Nephron (organoid): Measurements from ENCODE around the gene ULBP2.
"Not testable (repeated sequence)": the region's sequence is repeated elsewhere in the genome, so short reads cannot be mapped to it uniquely, and the experiment has no call there.

Experiments
- H3K27ac Mint-ChIP-seq, 3 experiments: 2 replicates each; pipeline ENCODE4 v1.8.0; 2020; ENCODE audit warnings: mixed read lengths in 3 of 3, mild to moderate bottlenecking in 2 of 3, moderate library complexity in 1 of 3
- H3K27me3 Mint-ChIP-seq: 2 replicates; pipeline ENCODE4 v1.8.0; 2021; ENCODE audit warnings: low read depth, mild to moderate bottlenecking, moderate library complexity, mixed read lengths
- H3K36me3 Mint-ChIP-seq: 2 replicates; pipeline ENCODE4 v1.8.0; 2020; ENCODE audit warnings: low read depth, mixed read lengths
- H3K4me1 Mint-ChIP-seq: 2 replicates; pipeline ENCODE4 v1.8.0; 2020; ENCODE audit warnings: mixed read lengths
- H3K4me3 Mint-ChIP-seq, 3 experiments: 2 replicates each; pipeline ENCODE4 v1.8.0; 2020; ENCODE audit warnings: mild to moderate bottlenecking in 3 of 3, mixed read lengths in 3 of 3, moderate library complexity in 2 of 3
- H3K9me3 Mint-ChIP-seq: 2 replicates; pipeline ENCODE4 v1.8.0; 2020; ENCODE audit warnings: mixed read lengths
- TF ChIP-seq, protein P1 (sequence below), 3 experiments: fragments of 200-600 bp; sonication (generic); IDR thresholded peaks; one replicate each; pipeline ENCODE4 v1.5.0; 2021; ENCODE audit warnings: antibody characterized with exemption in 3 of 3; ENCODE audit not compliant: unreplicated experiment in 3 of 3

Gene ULBP2

DNA sequence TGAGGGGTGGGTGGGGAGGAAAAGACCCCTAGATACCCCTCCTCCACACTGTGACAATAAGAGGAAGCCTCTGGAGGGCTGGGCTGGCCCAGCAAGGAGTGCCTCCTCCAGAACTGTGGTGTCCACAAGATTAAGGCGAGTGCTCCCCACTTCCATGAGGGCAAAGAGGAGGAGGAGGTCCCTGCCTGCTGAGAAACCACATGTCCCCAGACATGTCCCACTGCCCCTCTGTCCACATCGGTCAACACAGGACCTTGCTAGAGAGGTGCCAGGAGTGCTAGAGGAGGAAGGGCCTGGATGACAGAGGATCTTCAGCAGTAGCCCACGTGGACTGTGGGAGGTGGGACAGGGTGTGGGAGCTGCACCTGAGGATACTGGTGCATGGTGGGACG is 22.0 kb upstream of the ULBP2 start:
- H3K4me3 Mint-ChIP-seq = peak overlapping the region in 1 of 3 experiments; percentile 52
- H3K27ac Mint-ChIP-seq = no peak overlapping the region
- H3K36me3 Mint-ChIP-seq = no peaks in the 10 kb centered on the region
- TF ChIP-seq, protein P1, sequence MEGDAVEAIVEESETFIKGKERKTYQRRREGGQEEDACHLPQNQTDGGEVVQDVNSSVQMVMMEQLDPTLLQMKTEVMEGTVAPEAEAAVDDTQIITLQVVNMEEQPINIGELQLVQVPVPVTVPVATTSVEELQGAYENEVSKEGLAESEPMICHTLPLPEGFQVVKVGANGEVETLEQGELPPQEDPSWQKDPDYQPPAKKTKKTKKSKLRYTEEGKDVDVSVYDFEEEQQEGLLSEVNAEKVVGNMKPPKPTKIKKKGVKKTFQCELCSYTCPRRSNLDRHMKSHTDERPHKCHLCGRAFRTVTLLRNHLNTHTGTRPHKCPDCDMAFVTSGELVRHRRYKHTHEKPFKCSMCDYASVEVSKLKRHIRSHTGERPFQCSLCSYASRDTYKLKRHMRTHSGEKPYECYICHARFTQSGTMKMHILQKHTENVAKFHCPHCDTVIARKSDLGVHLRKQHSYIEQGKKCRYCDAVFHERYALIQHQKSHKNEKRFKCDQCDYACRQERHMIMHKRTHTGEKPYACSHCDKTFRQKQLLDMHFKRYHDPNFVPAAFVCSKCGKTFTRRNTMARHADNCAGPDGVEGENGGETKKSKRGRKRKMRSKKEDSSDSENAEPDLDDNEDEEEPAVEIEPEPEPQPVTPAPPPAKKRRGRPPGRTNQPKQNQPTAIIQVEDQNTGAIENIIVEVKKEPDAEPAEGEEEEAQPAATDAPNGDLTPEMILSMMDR (IDR thresholded peaks at IDR 0.05; ENCODE audit: unreplicated experiment in 3 of 3) = no peak
- no peaks in the 10 kb centered on the region for H3K9me3 Mint-ChIP-seq
- peaks cover 66% of the 10 kb centered on the region for H3K27me3 Mint-ChIP-seq
- peaks cover 7% of the 10 kb centered on the region for H3K4me1 Mint-ChIP-seq

DNA sequence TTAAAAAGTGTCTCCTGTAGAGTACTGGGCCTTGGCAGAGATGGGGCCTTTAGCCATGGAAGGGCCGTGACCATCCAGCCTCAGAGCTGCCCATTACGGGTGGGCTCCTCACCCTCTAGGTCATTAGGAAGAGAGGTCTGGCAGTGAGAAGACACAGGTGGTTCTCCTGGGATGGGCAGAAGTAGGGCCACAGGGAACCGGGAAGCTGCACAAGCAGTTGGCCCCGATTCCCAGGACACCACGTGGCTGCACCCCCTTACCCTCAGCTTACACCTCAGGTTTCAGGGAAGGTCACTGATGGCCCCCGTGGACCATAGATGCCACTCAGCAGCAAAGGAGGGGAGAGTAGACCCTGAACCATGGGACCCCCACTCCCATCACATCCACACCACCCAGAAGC is 20.5 kb upstream of the ULBP2 start:
- Mint-ChIP-seq H3K27me3 (peaks cover 81% of the 10 kb centered on the region), H3K4me3 (peak overlapping the region; percentile 67 to 71 (median 71)), H3K27ac (no peak overlapping the region), H3K9me3 (peaks cover 3% of the 10 kb centered on the region), H3K4me1 (peaks cover 7% of the 10 kb centered on the region), H3K36me3 (no peaks in the 10 kb centered on the region)
- TF ChIP-seq, protein P1 (IDR thresholded peaks at IDR 0.05; ENCODE audit: unreplicated experiment in 3 of 3) = no peak

DNA sequence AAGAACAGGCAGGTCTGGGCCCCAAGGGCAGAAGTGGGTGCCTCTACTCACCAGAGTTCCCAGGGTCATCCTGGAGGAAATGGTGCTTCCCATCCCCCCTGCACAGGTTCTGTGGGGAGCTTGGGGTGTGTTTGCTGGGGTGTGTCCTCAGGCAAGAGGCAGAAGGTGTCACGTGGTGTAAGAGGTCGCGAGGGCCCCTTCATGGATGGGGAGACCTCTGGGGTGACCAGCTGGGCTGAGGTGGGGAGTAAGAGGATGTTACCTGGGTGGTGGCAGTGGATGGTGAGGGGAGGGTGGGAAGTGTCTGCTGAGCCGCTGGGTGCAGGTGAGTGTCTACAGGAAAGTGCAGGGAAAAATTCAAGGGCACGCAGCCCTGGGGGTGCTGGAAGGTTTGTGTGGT is 19.7 kb upstream of the ULBP2 start:
- H3K9me3 Mint-ChIP-seq, H3K4me1 Mint-ChIP-seq, H3K36me3 Mint-ChIP-seq, H3K27ac Mint-ChIP-seq: not testable (repeated sequence)
- peaks cover 82% of the 10 kb centered on the region for H3K27me3 Mint-ChIP-seq
- peak overlapping the region; percentile 64 to 76 (median 71) for H3K4me3 Mint-ChIP-seq

DNA sequence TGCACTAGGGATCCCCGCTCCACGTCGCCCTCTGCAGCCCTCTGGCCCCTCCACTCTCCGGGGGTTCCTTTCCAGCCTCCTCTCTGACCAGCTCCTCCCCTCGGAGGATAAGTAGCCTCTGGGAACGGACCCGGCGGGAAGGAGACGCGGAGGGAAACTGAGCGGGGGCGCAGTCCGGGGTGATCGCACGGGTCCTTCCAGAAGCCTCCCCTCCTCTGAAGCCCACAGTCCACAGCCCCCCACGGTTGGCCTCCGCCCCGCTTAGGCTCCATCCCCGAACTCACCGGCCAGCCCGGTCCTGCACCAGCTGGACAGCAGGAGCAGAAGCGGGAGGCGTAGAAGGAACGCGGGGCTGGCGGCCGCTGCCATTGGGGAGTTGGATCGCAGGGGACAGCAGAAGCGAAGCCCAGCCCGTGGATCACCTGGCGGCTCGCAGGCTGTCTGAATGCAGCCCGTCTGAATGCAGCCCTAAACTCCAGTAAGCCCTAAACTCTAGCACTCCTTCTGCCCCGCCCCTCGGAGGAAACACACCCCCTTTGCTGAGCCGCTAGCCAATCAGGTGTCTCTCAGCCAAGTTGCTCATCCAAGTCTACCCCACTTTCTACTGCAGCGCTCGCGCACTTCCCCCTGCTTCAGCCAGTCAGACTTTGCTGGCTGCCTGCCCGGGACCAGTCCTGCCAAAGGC is 19.0 kb upstream of the ULBP2 start, which contains the start of gene RAET1G:
Gene RAET1G (minus strand): TSS at position 480 of the 685 bp plus-strand sequence. CDS start 111 bp downstream, at position 369.
- Mint-ChIP-seq H3K9me3 (peaks cover 3% of the 10 kb centered on the region), H3K36me3 (no peaks in the 10 kb centered on the region), H3K27me3 (peaks cover 88% of the 10 kb centered on the region), H3K27ac (peak within 1 kb of the TSS in 1 of 3 experiments; percentile 5), H3K4me3 (peak within 1 kb of the TSS; percentile 76 to 83 (median 82)), H3K4me1 (peaks cover 7% of the 10 kb centered on the region)
- TF ChIP-seq, protein P1 (IDR thresholded peaks at IDR 0.05; ENCODE audit: unreplicated experiment in 3 of 3) = no peak

DNA sequence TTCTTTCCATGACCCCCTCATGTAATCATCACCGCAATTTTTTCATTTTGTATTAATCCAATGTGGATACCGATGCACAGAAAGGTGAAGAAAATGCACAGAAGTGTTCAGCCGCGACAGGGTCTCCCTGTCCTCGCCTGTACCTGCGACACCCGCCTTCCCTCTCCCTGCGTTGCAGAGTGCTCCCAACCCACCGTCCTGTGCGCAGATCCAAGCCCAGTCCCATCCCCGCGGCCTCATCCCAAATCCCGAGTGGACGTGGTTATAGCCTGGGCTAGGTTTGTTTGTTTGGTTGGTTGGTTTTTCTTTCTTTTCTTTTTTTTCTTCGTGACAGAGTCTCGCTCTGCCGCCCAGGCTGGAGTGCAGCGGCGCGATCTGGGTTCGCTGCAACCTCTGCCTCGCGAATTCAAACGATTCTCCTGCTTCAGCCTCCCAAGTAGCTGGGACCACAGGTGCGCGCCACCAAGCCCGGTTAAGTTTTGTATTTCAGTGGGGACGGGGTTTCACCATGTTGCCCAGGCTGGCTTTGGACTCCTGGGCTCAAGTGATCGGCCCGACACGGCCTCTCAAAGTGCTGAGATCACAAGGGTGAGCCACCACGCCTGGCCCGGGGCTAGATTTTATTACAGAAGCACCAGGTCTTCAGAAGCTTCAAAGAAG is 18.4 kb upstream of the ULBP2 start:
- H3K9me3 Mint-ChIP-seq = peaks cover 4% of the 10 kb centered on the region
- peaks cover 89% of the 10 kb centered on the region for H3K27me3 Mint-ChIP-seq
- peak overlapping the region; percentile 76 to 83 (median 82) for H3K4me3 Mint-ChIP-seq
- peaks cover 7% of the 10 kb centered on the region for H3K4me1 Mint-ChIP-seq
- no peaks in the 10 kb centered on the region for H3K36me3 Mint-ChIP-seq
- H3K27ac Mint-ChIP-seq = peak overlapping the region in 1 of 3 experiments; percentile 5
- TF ChIP-seq, protein P1 (IDR thresholded peaks at IDR 0.05; ENCODE audit: unreplicated experiment in 3 of 3) = no peak

DNA sequence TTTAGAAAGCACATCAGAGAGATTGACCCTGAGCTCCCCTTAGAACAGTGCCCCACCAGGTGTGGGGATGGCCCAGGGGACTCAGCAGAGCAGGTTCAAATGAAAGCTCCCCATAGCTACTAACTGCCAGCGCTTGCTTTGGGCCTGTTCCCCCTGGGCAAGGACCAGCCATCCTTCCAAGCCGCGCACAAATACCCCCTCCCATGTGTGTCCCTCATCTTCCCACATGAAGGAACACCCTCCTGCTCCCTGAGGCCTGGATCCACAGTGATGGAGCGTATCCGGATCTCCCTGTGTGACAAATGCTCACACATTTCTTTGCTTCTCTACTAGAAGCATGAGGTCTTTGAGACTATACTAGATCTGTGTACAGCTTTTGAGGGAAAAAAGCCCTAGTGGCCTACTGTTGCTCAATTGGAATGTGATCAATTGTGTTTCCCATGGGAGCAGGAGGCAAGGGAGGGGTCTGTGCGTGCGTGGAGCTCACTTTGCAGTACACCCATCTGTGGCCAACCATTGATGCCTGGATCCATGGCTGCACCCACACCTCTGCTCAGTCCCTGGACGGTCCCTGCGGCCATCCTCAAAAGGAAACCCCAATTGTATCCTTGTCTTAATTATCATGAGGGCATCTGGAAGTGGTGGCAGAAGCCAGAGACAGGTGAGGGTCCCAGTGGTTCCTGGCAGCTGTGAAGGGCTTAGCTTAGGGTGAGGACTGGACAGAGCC is 17.4 kb upstream of the ULBP2 start:
- H3K27me3 Mint-ChIP-seq = peaks cover 98% of the 10 kb centered on the region
- no peak overlapping the region for H3K27ac Mint-ChIP-seq
- TF ChIP-seq, protein P1 (IDR thresholded peaks at IDR 0.05; ENCODE audit: unreplicated experiment in 3 of 3) = no peak
- H3K36me3 Mint-ChIP-seq = no peaks in the 10 kb centered on the region
- peaks cover 7% of the 10 kb centered on the region for H3K4me1 Mint-ChIP-seq
- H3K9me3 Mint-ChIP-seq = peaks cover 10% of the 10 kb centered on the region
- peak overlapping the region; percentile 55 to 63 (median 62) for H3K4me3 Mint-ChIP-seq
